Neural cell (in vitro differentiated cells): ENCODE measurements around the gene FOXP2.

Source experiments
- TAF1 ChIP-seq: IDR thresholded peaks from 2 replicates; pipeline ENCODE4 v1.6.1; 2012; ENCODE audit warnings: low read depth
- TF ChIP-seq, protein P1 (sequence below): fragments of 450-650 bp; IDR thresholded peaks from 2 replicates; pipeline ENCODE4 v1.5.1; 2014; ENCODE audit warnings: antibody characterized with exemption, mild to moderate bottlenecking, moderate library complexity; ENCODE audit not compliant: poor library complexity, severe bottlenecking
- TF ChIP-seq, protein P2 (sequence below): IDR thresholded peaks from 2 replicates; pipeline ENCODE4 v1.6.1; 2012; ENCODE audit warnings: borderline replicate concordance

DNA sequence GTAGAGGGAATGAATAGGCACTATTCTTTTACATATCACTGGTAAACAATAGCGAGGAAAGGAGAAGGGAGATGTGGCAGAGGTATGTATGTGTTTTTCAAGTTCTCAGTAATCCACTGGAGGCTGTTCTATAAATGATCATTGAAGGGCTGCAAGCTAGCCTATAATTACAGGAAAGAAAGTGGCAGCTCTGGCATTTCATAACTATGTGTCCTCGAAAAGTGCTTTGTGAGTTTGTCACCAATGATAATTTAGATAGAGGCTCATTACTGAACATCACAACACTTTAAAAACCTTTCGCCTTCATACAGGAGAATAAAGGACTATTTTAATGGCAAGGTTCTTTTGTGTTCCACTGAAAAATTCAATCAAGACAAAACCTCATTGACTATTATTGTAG is 235.1 kb downstream of the FOXP2 start:
- TF ChIP-seq, protein P1, sequence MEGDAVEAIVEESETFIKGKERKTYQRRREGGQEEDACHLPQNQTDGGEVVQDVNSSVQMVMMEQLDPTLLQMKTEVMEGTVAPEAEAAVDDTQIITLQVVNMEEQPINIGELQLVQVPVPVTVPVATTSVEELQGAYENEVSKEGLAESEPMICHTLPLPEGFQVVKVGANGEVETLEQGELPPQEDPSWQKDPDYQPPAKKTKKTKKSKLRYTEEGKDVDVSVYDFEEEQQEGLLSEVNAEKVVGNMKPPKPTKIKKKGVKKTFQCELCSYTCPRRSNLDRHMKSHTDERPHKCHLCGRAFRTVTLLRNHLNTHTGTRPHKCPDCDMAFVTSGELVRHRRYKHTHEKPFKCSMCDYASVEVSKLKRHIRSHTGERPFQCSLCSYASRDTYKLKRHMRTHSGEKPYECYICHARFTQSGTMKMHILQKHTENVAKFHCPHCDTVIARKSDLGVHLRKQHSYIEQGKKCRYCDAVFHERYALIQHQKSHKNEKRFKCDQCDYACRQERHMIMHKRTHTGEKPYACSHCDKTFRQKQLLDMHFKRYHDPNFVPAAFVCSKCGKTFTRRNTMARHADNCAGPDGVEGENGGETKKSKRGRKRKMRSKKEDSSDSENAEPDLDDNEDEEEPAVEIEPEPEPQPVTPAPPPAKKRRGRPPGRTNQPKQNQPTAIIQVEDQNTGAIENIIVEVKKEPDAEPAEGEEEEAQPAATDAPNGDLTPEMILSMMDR, result no peak
- TF ChIP-seq TAF1, result no peak
- TF ChIP-seq, protein P2, sequence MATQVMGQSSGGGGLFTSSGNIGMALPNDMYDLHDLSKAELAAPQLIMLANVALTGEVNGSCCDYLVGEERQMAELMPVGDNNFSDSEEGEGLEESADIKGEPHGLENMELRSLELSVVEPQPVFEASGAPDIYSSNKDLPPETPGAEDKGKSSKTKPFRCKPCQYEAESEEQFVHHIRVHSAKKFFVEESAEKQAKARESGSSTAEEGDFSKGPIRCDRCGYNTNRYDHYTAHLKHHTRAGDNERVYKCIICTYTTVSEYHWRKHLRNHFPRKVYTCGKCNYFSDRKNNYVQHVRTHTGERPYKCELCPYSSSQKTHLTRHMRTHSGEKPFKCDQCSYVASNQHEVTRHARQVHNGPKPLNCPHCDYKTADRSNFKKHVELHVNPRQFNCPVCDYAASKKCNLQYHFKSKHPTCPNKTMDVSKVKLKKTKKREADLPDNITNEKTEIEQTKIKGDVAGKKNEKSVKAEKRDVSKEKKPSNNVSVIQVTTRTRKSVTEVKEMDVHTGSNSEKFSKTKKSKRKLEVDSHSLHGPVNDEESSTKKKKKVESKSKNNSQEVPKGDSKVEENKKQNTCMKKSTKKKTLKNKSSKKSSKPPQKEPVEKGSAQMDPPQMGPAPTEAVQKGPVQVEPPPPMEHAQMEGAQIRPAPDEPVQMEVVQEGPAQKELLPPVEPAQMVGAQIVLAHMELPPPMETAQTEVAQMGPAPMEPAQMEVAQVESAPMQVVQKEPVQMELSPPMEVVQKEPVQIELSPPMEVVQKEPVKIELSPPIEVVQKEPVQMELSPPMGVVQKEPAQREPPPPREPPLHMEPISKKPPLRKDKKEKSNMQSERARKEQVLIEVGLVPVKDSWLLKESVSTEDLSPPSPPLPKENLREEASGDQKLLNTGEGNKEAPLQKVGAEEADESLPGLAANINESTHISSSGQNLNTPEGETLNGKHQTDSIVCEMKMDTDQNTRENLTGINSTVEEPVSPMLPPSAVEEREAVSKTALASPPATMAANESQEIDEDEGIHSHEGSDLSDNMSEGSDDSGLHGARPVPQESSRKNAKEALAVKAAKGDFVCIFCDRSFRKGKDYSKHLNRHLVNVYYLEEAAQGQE, result no peak
